Measurements from ENCODE around the gene SLC38A8.
A peak's percentile ranks its signal among the peaks of the same experiment; 100 is the strongest.

SLC38A8 gene

GRCh38 chr16:84027625-84028024 is 15.0 kb downstream of the SLC38A8 start:
- DNase-seq: no peak

- no peak for DNase-seq
These were observed 16.0 kb downstream of the SLC38A8 start for GRCh38 chr16:84026606-84027005.

GRCh38 chr16:84024854-84025253 is 17.7 kb downstream of the SLC38A8 start:
- no peak for DNase-seq

- DNase-seq: no peak
These were observed 20.0 kb downstream of the SLC38A8 start for GRCh38 chr16:84022644-84023043.

GRCh38 chr16:84021488-84021887 is 21.1 kb downstream of the SLC38A8 start:
- DNase-seq: no peak

GRCh38 chr16:84020353-84020752 is 22.2 kb downstream of the SLC38A8 start:
- no peak for DNase-seq

GRCh38 chr16:84018710-84019109 is 23.9 kb downstream of the SLC38A8 start:
- DNase-seq: no peak

GRCh38 chr16:84016477-84016876 is 26.1 kb downstream of the SLC38A8 start:
- DNase-seq: no peak

- no peak for DNase-seq
These were observed 27.2 kb downstream of the SLC38A8 start for GRCh38 chr16:84015399-84015798.

- no peak for DNase-seq
These were observed 27.8 kb downstream of the SLC38A8 start for GRCh38 chr16:84014570-84015327.

- DNase-seq: no peak
These were observed 28.6 kb downstream of the SLC38A8 start for GRCh38 chr16:84013787-84014569.

- DNase-seq: no peak
These were observed 33.3 kb downstream of the SLC38A8 start for GRCh38 chr16:84009282-84009681.

- DNase-seq: no peak
These were observed 34.6 kb downstream of the SLC38A8 start for GRCh38 chr16:84007965-84008364.

GRCh38 chr16:84007520-84007919 is 35.1 kb downstream of the SLC38A8 start:
- DNase-seq: no peak

GRCh38 chr16:84005391-84005790 is 37.2 kb downstream of the SLC38A8 start:
- DNase-seq: no peak

- DNase-seq: no peak
These were observed 38.2 kb downstream of the SLC38A8 start for GRCh38 chr16:84004442-84004841.

- DNase-seq: no peak
These were observed 39.6 kb downstream of the SLC38A8 start for GRCh38 chr16:84003038-84003437.

- DNase-seq: no peak
These were observed 40.9 kb downstream of the SLC38A8 start for GRCh38 chr16:84001726-84002125.

- no peak for DNase-seq
These were observed 41.5 kb downstream of the SLC38A8 start for GRCh38 chr16:84000989-84001642.

- DNase-seq: no peak
These were observed 44.5 kb downstream of the SLC38A8 start for GRCh38 chr16:83998091-83998490.

- DNase-seq: no peak
These were observed 45.9 kb downstream of the SLC38A8 start for GRCh38 chr16:83996481-83997252.

GRCh38 chr16:83995754-83996153 is 46.8 kb downstream of the SLC38A8 start:
- DNase-seq: peak in 1 of 2 donors; percentile 8

GRCh38 chr16:83994703-83995102 is 47.9 kb downstream of the SLC38A8 start:
- DNase-seq: no peak
